Measurements from ENCODE around the gene NR1I3. TPM values are rescaled to one million over a fixed set of nuclear protein-coding genes. Genes with fewer than 3 reads are reported as not detected.

NR1I3 gene
- total RNA-seq, 4 donors from 2014 or later, result not detected

- TF ChIP-seq POLR2A (IDR thresholded peaks at IDR 0.05) (no peak), CTCF (IDR thresholded peaks at IDR 0.05 in 4 of 5, conservative IDR thresholded peaks at IDR 0.05 in 1 of 5) (no peak)
- H3K9me3 ChIP-seq, result no peaks in the 10 kb centered on the region
- no peak for DNase-seq
- no peaks in the 10 kb centered on the region for H3K27me3 ChIP-seq
- intact Hi-C loops (cut with DNase I; ENCODE audit: low total_unique reads), result loop anchor here (5.0 kb wide), 1 partner anchor 187 kb away; no protein-coding TSS in a partner anchor
- in situ Hi-C loops (cut with MboI; ENCODE audit: low sequenced_read_pairs in 4 of 4), result loop anchor here in 2 of 4 donors (25.0 kb wide), 1 partner anchor 537 kb away; the partner anchor contains the start of gene DUSP12 (in 2 of the 2)
- peak overlapping the region; percentile 94 to 99 (median 98) for H3K27ac ChIP-seq
- ATAC-seq, result no peak
- H3K4me1 ChIP-seq, result peaks cover 54 to 66% of the 10 kb centered on the region in 2 donors
- peak overlapping the region in 2 of 4 donors; percentile 83 to 84 for H3K4me3 ChIP-seq
- peaks cover 0 to 21% of the 10 kb centered on the region in 2 donors for H3K36me3 ChIP-seq
Observed at GRCh38 chr1:161200421-161200991, 37.5 kb downstream of the NR1I3 start.

- H3K4me3 ChIP-seq, result no peak overlapping the region
Observed at GRCh38 chr1:161199506-161200139, 38.4 kb downstream of the NR1I3 start.

GRCh38 chr1:161198897-161199431 is 39.0 kb downstream of the NR1I3 start, which contains the start of gene ADAMTS4:
Gene ADAMTS4 (minus strand): TSS chr1:161199054. CDS start chr1:161198627, 427 bp downstream.
- TF ChIP-seq CTCF (IDR thresholded peaks at IDR 0.05 in 4 of 5, conservative IDR thresholded peaks at IDR 0.05 in 1 of 5) (no peak), POLR2A (IDR thresholded peaks at IDR 0.05) (peak; percentile 57 to 70)
- peak in 1 of 2 donors; percentile 42 for DNase-seq
- intact Hi-C loops (cut with DNase I; ENCODE audit: low total_unique reads) (no loop called here), in situ Hi-C loops (cut with MboI; ENCODE audit: low sequenced_read_pairs in 4 of 4) (loop anchor here in 2 of 4 donors (10.0 to 25.0 kb wide), 2 partner anchors 186 to 563 kb away; partner anchors contain the start of gene ATF6 (in 1 of the 2))
- peaks cover 0 to 6% of the 10 kb centered on the region in 2 donors for H3K36me3 ChIP-seq
- H3K4me1 ChIP-seq, result peaks cover 51 to 55% of the 10 kb centered on the region in 2 donors
- H3K9me3 ChIP-seq, result no peaks in the 10 kb centered on the region
- ATAC-seq, result no peak
- H3K27ac ChIP-seq, result peak within 1 kb of the TSS; percentile 94 to 99 (median 98)
- no peaks in the 10 kb centered on the region for H3K27me3 ChIP-seq
- peak within 1 kb of the TSS; percentile 36 to 55 (median 42) for H3K4me3 ChIP-seq

More at GRCh38 chr1:161199506-161200139, 38.4 kb downstream of the NR1I3 start:
- Histone ChIP-seq H3K9me3 (no peaks in the 10 kb centered on the region), H3K4me1 (peaks cover 54 to 57% of the 10 kb centered on the region in 2 donors), H3K36me3 (peaks cover 0 to 12% of the 10 kb centered on the region in 2 donors), H3K27me3 (no peaks in the 10 kb centered on the region), H3K27ac (peak overlapping the region; percentile 94 to 99 (median 98))
- no peak for TF ChIP-seq POLR2A (IDR thresholded peaks at IDR 0.05)
- TF ChIP-seq CTCF (IDR thresholded peaks at IDR 0.05 in 4 of 5, conservative IDR thresholded peaks at IDR 0.05 in 1 of 5), result no peak
- ATAC-seq (no peak), DNase-seq (no peak)
- in situ Hi-C loops (cut with MboI; ENCODE audit: low sequenced_read_pairs in 4 of 4) (loop anchor here (10.0 to 25.0 kb wide), 3 partner anchors 185 to 563 kb away; partner anchors contain the start of genes DUSP12 (in 2 of the 4) and ATF6 (in 1 of the 4)), intact Hi-C loops (cut with DNase I; ENCODE audit: low total_unique reads) (loop anchor here (5.0 kb wide), 1 partner anchor 188 kb away; no protein-coding TSS in a partner anchor)

GRCh38 chr1:161198194-161198896 is 39.7 kb downstream of the NR1I3 start:
- peak overlapping the region; percentile 94 to 99 (median 98) for H3K27ac ChIP-seq
- DNase-seq, result peak in 1 of 2 donors; percentile 47
- peak overlapping the region; percentile 36 to 55 (median 42) for H3K4me3 ChIP-seq
- peaks cover 48 to 49% of the 10 kb centered on the region in 2 donors for H3K4me1 ChIP-seq
- no peak for ATAC-seq
- no peaks in the 10 kb centered on the region for H3K27me3 ChIP-seq
- no peaks in the 10 kb centered on the region for H3K9me3 ChIP-seq
- intact Hi-C loops (cut with DNase I; ENCODE audit: low total_unique reads), result no loop called here
- no peaks in the 10 kb centered on the region for H3K36me3 ChIP-seq
- in situ Hi-C loops (cut with MboI; ENCODE audit: low sequenced_read_pairs in 4 of 4), result loop anchor here in 2 of 4 donors (10.0 to 25.0 kb wide), 2 partner anchors 186 to 564 kb away; partner anchors contain the start of gene ATF6 (in 1 of the 2)
- TF ChIP-seq POLR2A (IDR thresholded peaks at IDR 0.05), result no peak
- no peak for TF ChIP-seq CTCF (IDR thresholded peaks at IDR 0.05 in 4 of 5, conservative IDR thresholded peaks at IDR 0.05 in 1 of 5)

Measured in gastrocnemius medialis (tissue), 4 donors.